ENCODE measurements around the gene TSPAN32. TPM values are rescaled to one million over a fixed set of nuclear protein-coding genes. Genes with fewer than 3 reads are reported as not detected.
"Not testable (repeated sequence)": the region's sequence is repeated elsewhere in the genome, so short reads cannot be mapped to it uniquely, and the experiment has no call there.

Gene TSPAN32
- total RNA-seq, 1 donor, result 0.43 TPM

- TF ChIP-seq, protein P1, sequence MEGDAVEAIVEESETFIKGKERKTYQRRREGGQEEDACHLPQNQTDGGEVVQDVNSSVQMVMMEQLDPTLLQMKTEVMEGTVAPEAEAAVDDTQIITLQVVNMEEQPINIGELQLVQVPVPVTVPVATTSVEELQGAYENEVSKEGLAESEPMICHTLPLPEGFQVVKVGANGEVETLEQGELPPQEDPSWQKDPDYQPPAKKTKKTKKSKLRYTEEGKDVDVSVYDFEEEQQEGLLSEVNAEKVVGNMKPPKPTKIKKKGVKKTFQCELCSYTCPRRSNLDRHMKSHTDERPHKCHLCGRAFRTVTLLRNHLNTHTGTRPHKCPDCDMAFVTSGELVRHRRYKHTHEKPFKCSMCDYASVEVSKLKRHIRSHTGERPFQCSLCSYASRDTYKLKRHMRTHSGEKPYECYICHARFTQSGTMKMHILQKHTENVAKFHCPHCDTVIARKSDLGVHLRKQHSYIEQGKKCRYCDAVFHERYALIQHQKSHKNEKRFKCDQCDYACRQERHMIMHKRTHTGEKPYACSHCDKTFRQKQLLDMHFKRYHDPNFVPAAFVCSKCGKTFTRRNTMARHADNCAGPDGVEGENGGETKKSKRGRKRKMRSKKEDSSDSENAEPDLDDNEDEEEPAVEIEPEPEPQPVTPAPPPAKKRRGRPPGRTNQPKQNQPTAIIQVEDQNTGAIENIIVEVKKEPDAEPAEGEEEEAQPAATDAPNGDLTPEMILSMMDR (IDR thresholded peaks at IDR 0.05; ENCODE audit: insufficient read depth, low read depth, low read length), result no peak
- no peak for DNase-seq (ENCODE audit: low read depth)
- H3K4me3 ChIP-seq (ENCODE audit: low read depth, low read length), result no peak overlapping the region
Measured at GRCh38 chr11:2347308-2347830, 45.6 kb downstream of the TSPAN32 start.

GRCh38 chr11:2348986-2349385 lies 47.2 kb downstream of the TSPAN32 start:
- peak; percentile 8 for DNase-seq (ENCODE audit: low read depth)

DNA sequence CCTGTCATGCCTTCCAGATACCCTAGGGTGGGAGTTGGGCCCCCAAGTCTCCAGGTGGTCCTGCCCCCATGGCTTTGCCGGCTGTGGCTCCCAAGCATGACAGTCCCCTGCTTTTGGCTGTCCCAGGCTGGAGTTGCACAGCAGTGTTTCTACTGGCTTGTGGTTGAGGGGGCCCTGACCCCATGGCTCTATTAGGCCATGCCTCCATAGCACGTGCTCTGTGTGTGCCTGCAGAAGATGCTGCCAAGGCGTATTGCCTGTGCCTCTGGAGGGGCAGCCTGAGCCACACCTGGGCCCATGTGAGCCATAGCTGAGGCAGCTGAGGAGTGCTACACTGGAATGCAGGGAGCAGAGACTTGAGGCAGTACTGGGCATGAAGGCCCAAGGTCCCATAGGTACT lies 49.9 kb downstream of the TSPAN32 start:
- no peak for DNase-seq (ENCODE audit: low read depth)
- H3K4me3 ChIP-seq (ENCODE audit: low read depth, low read length), result no peak overlapping the region
- TF ChIP-seq, protein P1 (IDR thresholded peaks at IDR 0.05; ENCODE audit: insufficient read depth, low read depth, low read length), result no peak

More at GRCh38 chr11:2348986-2349385, 47.2 kb downstream of the TSPAN32 start:
- H3K4me3 ChIP-seq (ENCODE audit: low read depth, low read length), result no peak overlapping the region
- TF ChIP-seq, protein P1 (IDR thresholded peaks at IDR 0.05; ENCODE audit: insufficient read depth, low read depth, low read length), result no peak

- no peak overlapping the region for H3K4me3 ChIP-seq (ENCODE audit: low read depth, low read length)
- DNase-seq (ENCODE audit: low read depth), result no peak
- TF ChIP-seq, protein P1 (IDR thresholded peaks at IDR 0.05; ENCODE audit: insufficient read depth, low read depth, low read length), result no peak
Measured at GRCh38 chr11:2352420-2352819, 50.6 kb downstream of the TSPAN32 start.

GRCh38 chr11:2355000-2355644 lies 53.3 kb downstream of the TSPAN32 start:
- DNase-seq (ENCODE audit: low read depth), result peak; percentile 56
- no peak overlapping the region for H3K4me3 ChIP-seq (ENCODE audit: low read depth, low read length)

GRCh38 chr11:2357246-2357645 lies 55.4 kb downstream of the TSPAN32 start:
- H3K4me3 ChIP-seq (ENCODE audit: low read depth, low read length), result no peak overlapping the region
- TF ChIP-seq, protein P1 (IDR thresholded peaks at IDR 0.05; ENCODE audit: insufficient read depth, low read depth, low read length), result no peak
- no peak for DNase-seq (ENCODE audit: low read depth)

More at GRCh38 chr11:2355000-2355644, 53.3 kb downstream of the TSPAN32 start:
- TF ChIP-seq, protein P1 (IDR thresholded peaks at IDR 0.05; ENCODE audit: insufficient read depth, low read depth, low read length), result no peak

- DNase-seq (ENCODE audit: low read depth); H3K4me3 ChIP-seq (ENCODE audit: low read depth, low read length): not testable (repeated sequence)
Measured at GRCh38 chr11:2357651-2358050, 55.8 kb downstream of the TSPAN32 start.

Measured in fibroblast of villous mesenchyme (primary cell).